HG02571 (cell line): ENCODE results near the gene LIM2.
"Not testable (repeated sequence)": the region's sequence is repeated elsewhere in the genome, so short reads cannot be mapped to it uniquely, and the experiment has no call there.

Experiments
- ATAC-seq: cut with Tn5 transposase; IDR thresholded peaks from one replicate; pipeline ENCODE4 v1.9.1; 2021; ENCODE audit warnings: mild to moderate bottlenecking, moderate library complexity; ENCODE audit not compliant: unreplicated experiment

Gene LIM2

DNA sequence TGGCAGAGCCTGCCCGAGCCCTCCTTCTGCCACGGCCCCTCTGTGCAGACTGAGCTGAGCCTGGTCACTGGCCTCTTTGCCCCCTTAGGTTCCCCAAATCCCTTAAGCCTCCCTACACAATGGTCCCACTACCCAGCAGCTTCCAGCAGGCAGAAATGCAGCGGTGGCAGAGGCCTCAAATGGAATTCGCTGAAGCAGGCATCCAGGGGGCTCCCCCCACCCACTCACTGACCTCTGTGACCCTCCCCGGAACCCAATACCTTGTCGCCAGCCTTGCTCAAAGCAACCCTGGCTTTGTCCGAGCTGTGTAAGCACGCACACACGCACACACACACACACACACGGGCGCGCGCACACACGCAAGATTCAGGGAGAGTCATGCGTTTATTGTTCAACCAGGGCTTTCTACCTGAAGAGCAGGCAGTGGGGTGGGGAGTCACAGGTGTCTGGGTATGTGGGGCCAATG is at the start of gene LIM2:
TSS of gene LIM2 (minus strand) at position 51 of the 466 bp plus-strand sequence. CDS start 531 bp downstream, outside the sequence.
- no peak for ATAC-seq

- ATAC-seq = no peak
Measured at GRCh38 chr19:51434456-51434855, 46.7 kb upstream of the LIM2 start.

GRCh38 chr19:51433043-51433442 is 45.3 kb upstream of the LIM2 start:
- no peak for ATAC-seq

DNA sequence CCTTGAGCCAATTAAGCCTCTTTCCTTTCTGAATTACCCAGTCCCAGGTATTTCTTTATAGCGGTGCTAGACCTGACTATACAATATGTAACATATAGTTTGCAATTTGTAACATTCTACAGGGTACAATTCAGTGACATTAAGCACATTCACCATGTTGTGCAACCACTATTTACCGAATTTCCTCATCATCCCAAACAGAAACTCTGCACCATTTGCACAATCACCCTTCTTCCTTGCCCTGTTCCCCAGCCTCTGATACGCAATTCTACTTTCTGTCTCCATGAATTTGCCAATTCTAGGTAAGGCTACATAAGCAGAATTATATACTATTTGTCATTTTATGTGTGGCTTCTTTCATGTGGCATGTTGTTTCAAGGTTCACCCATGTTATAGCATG is 43.4 kb upstream of the LIM2 start:
- no peak for ATAC-seq

- no peak for ATAC-seq
Measured at GRCh38 chr19:51430221-51430620, 42.4 kb upstream of the LIM2 start.

- no peak for ATAC-seq
Measured at GRCh38 chr19:51427201-51427600, 39.4 kb upstream of the LIM2 start.

DNA sequence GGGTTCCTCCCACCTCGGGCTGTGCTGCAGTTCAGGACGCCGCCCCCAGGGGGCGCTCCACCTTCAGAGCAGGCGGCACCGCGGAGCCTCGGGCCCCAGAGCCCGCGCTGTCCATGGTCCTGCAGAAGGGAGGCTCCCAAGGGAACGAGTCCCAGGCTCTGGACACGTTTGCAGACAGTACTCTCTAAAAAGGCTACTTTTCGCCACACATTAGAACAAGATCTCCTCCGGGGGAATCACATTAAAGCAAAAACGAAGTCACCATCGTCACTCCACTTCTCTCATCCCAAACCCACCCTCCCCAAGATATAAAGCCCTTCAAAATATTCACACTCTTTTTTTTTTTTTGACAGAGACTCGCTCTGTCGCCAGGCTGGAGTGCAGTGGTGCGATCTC is 34.3 kb upstream of the LIM2 start:
- no peak for ATAC-seq

- no peak for ATAC-seq
Measured at GRCh38 chr19:51421229-51422052, 33.7 kb upstream of the LIM2 start.

GRCh38 chr19:51420511-51420910 is 32.7 kb upstream of the LIM2 start:
- not testable (repeated sequence) for ATAC-seq

- ATAC-seq = no peak
Measured at GRCh38 chr19:51418707-51419106, 30.9 kb upstream of the LIM2 start.

GRCh38 chr19:51417810-51418157 is 30.0 kb upstream of the LIM2 start:
- ATAC-seq = peak; percentile 29

DNA sequence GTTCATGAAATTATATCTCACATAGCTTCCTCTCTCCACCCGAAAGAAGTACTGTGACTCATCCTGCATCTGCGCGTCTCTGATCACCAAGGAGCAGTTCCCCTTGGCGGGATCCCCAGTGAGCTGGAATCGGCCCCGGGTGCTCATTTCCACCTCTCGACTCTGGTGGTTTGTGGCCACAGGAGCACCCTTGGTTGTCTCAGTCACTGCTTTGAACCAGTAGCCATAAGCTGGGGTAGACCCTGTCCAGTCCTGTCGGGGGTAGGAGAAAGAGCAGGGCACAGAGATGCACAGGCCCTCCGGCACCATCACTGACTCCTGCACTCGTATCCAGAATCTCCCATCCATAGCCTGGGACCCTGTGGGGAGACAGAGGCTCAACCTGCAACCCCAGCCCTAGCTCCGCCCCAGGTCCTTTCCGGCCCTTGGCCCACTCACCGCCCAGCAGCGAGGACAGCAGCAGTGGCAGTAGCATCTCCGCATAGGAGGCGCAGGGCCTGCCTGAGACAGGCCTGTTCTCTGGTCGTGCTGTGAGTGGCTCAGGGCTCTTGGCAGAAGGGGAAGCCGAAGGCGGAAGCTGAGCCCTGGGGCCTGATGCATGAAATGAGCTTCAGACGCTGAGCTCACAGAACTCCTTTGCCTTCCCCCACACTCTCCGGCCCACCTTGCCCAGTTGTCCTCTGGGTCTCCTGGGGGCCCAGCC is 29.5 kb upstream of the LIM2 start, which contains the start of gene SIGLEC10:
TSS of gene SIGLEC10 (minus strand) at position 536 of the 703 bp plus-strand sequence. CDS start at position 475, 61 bp downstream.
- peak; percentile 55 for ATAC-seq

DNA sequence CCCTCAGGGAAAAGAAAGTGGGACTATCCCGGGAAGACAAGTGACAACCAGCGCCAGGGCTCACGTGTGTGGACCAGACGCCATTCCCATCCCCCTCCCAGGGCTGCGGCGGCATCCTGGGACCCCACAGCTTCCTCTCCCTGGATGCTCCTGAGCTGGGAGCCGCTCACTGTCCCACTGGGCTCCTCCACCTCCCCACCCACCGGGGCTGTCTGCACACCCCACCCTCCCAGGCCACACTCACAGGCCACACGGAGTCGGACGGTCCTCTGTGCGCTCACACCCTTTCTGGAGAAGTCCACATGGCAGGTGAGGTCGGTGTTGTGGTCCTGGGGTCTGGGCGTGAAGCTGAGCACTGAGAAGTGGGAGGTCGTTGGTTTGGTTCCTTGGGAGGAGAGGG is 28.6 kb upstream of the LIM2 start:
- ATAC-seq = not testable (repeated sequence)

DNA sequence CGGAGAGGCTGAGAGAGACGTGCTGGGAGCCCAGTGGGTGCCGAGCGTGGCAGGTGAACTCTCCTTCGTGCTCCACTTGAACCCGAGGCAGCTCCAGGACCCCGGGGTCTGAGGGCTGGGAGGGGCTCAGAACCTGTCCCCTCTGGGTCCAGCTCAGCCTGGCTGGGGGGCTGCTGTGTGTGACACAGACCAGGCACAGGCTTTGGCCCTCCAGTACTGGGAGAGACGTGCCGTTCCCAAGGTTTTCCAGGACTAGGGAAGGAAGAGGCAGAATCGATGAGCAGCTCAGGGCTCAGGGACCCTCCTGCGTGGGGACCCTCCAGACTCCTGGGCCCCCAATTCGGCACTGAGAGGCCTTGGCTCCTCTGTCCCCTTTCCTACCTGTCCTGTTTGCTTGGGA is 27.4 kb upstream of the LIM2 start:
- no peak for ATAC-seq

DNA sequence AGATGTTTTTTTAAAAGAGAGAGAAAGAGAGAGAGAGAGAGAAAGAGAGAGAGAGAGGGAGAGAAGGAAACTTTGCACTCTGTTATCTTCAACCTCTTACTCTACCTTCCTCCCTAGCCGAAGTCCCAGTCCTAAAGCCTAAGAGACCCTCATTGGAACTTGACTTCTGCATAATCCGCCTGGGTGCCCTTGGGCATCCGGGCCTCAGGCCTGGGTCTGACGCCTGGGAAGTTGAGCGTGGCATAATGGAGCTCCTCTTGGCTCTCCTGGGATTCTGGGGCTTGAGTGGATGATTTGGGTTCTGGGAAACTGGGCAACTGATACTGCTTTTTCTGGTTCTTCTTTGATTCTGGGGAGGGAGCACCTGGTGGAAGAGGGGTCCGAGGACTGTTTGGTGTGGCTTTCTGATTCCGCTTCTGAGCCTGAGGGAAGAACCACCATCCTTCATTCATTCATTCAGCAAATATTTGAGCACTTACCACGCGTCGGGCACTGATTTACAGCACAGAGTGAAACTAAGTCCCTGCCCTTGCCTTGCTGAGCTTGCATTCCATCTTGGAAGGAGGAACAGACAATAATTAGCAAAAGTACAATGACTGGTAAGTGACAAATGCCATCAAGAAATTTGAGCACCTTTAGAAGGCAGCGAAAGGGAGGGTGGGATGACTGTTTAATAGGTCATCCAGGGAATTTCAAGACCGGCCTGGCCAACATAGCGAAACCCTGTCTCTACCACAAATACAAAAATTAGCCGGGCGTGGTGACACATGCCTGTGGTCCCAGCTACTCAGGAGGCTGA is 23.4 kb upstream of the LIM2 start:
- ATAC-seq = no peak

- ATAC-seq = no peak
Measured at GRCh38 chr19:51407511-51408131, 19.8 kb upstream of the LIM2 start.

DNA sequence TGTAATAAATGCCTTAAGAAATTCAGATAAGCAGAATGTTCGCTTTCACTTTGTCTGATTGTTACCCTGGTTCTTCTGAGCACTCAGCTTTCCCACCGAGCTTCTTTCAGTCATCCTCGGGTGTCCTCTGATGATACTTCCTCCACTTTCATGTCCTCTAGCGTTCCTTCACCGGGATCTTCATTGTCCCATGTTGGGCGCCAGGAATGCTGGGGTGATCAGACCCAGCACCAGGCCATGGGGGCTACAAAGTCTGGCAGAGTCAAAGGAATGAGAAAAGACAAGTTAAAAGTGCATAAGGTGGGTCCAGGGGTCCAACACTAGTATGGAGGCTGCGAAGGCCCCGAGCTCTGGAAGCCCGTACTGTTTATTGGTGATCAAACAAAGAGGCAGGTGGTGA is 14.3 kb upstream of the LIM2 start:
- ATAC-seq = no peak

GRCh38 chr19:51399936-51400335 is 12.2 kb upstream of the LIM2 start:
- ATAC-seq = not testable (repeated sequence)

GRCh38 chr19:51399231-51399630 is 11.5 kb upstream of the LIM2 start:
- no peak for ATAC-seq

DNA sequence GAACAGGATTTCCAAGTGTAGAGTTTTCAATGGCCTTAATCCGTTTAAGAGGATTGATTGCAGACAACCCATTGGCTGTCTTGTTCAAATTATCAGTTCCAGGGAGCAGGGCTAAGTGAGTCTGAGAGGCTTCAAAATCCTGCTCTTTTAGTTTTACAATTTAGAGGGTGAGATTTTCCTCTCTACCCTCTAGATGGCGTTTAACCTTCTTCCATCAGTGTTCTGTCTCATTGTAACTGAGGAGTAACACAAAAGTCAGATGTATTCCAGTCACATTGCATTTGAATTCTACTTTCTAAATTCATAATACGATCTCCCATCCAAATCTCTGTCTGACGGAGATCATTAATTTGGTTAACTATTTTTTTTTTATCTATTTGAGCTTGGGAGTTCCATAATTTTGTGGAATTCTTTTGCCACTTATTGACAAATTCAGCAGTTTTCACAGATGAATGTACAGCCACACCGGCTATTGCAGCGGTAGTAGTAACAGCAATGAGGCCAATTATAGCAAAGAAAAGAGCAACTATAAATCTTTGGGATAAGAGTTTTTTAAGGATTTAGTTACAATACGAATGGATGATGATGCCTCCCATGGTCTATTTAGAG is 10.4 kb upstream of the LIM2 start:
- no peak for ATAC-seq
